Karpas-422 (cell line): ENCODE data around the gene ATP13A2. TPM values are rescaled to one million over a fixed set of nuclear protein-coding genes. Genes with fewer than 3 reads are reported as not detected.

Experiments used
- DNase-seq: peaks from one replicate; pipeline ENCODE4 v3.0.0-alpha.2; 2015
- H2AFZ ChIP-seq: fragments of 200-600 bp; sonication (generic); 2 replicates; pipeline ENCODE4 v1.6.1; 2014; ENCODE audit warnings: antibody characterized with exemption, low read length, mixed read lengths
- H3K27ac ChIP-seq: fragments of 200-600 bp; sonication (generic); 2 replicates; pipeline ENCODE4 v1.5.1; 2014; ENCODE audit warnings: mild to moderate bottlenecking, low read length, moderate library complexity
- H3K27me3 ChIP-seq: fragments of 200-600 bp; sonication (generic); 2 replicates; pipeline ENCODE4 v1.6.1; 2014; ENCODE audit warnings: low read length, mixed read lengths
- H3K36me3 ChIP-seq: fragments of 200-600 bp; sonication (generic); 2 replicates; pipeline ENCODE4 v1.6.1; 2014; ENCODE audit warnings: low read length, mixed read lengths; ENCODE audit not compliant: insufficient read depth
- H3K4me1 ChIP-seq: fragments of 200-600 bp; sonication (generic); 2 replicates; pipeline ENCODE4 v1.6.1; 2014; ENCODE audit warnings: mild to moderate bottlenecking, low read length, mixed read lengths
- H3K4me2 ChIP-seq: fragments of 200-600 bp; sonication (generic); 2 replicates; pipeline ENCODE4 v1.6.1; 2014; ENCODE audit warnings: low read length, low read depth, mild to moderate bottlenecking; ENCODE audit not compliant: poor library complexity, severe bottlenecking
- H3K4me3 ChIP-seq: fragments of 200-600 bp; sonication (generic); 2 replicates; pipeline ENCODE4 v1.5.1; 2014; ENCODE audit warnings: mild to moderate bottlenecking, antibody characterized with exemption, low read length, mixed read lengths
- H3K79me2 ChIP-seq: fragments of 200-600 bp; sonication (generic); 2 replicates; pipeline ENCODE4 v1.6.1; 2014; ENCODE audit warnings: mild to moderate bottlenecking, low read length, mixed read lengths
- H3K9ac ChIP-seq: fragments of 200-600 bp; sonication (generic); 2 replicates; pipeline ENCODE4 v1.6.0; 2014; ENCODE audit warnings: low read length
- H3K9me2 ChIP-seq: fragments of 200-600 bp; sonication (generic), shearing (Covaris generic); replicated peaks from 2 replicates; pipeline ENCODE4 v1.6.0; 2014; ENCODE audit warnings: mild to moderate bottlenecking, low read length, moderate library complexity; ENCODE audit not compliant: insufficient read depth
- H3K9me3 ChIP-seq: fragments of 300-700, 200-600 bp; sonication (generic); 2 replicates; pipeline ENCODE4 v1.6.1; 2014; ENCODE audit warnings: low read length, mixed read lengths
- H4K20me1 ChIP-seq: fragments of 200-600 bp; sonication (generic); 2 replicates; pipeline ENCODE4 v1.6.1; 2014; ENCODE audit warnings: mild to moderate bottlenecking, antibody characterized with exemption, low read length, low read depth; ENCODE audit not compliant: insufficient read depth
- total RNA-seq: library from RNA; depleted of rRNA; stranded (reverse); fragments of >200 nt; shearing (Covaris generic); gene quantifications from 2 replicates; pipeline ENCODE4 v1.2.3, GENCODE V29; 2014; ENCODE audit warnings: low replicate concordance; rRNA removed

Gene ATP13A2
- total RNA-seq: 13.6 and 24.1 TPM in 2 replicates

DNA sequence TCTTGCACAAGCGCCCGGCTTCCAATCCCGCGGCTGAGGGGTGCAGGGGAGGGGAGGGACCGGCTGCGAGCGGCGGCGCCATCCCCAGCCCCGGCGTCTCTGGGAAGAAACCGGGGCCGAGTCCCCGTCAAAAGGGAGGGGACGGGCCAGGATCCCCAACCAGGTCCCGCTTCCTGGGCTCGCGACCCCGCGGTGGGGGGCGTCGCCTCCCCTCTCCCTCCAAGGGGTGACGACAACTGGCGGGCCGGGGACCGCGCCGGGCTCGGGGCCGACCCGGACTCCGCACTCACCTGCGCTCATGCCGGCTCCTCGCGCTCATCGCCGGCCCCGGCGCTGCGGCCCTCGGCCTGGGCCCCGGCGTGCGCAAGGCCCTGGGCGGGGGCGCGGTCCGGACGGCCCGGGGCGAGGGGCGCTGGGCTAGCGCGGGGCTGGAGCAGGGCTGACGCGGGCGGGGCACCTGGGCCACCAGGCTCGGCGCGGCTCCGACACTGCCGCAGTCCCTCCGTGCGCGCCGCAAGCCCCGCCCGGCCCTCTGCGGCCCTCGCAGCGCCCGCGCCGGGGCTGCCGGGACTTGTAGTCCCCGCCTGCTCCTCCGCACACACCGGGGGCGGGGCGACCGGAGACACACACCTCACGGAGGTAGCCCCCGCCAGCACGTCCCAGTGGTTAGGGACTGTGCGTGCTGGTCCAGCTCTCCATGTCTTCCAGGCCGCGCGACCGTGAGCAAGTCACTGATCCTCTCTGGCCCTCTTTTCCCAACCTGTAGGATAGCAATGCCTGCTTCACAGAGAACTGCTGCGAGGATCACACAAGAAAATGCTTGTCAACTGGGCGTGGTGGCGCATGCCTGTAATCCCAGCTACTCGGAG lies at the start of gene ATP13A2:
Gene ATP13A2 (minus strand): TSS at position 490 of the 869 bp plus-strand sequence. CDS start 190 bp downstream, at position 300.
- H3K4me2 ChIP-seq: peak within 1 kb of the TSS; percentile 92
- H3K4me3 ChIP-seq: peak within 1 kb of the TSS; percentile 96
- no peaks in the 10 kb centered on the region for H3K9me2 ChIP-seq
- H2AFZ ChIP-seq: peak within 1 kb of the TSS; percentile 90
- peak; percentile 95 for DNase-seq
- H3K9me3 ChIP-seq: no peaks in the 10 kb centered on the region
- peak within 1 kb of the TSS; percentile 78 for H3K9ac ChIP-seq
- H3K27ac ChIP-seq: no peak within 1 kb of the TSS
- H3K79me2 ChIP-seq: no peaks in the 10 kb centered on the region
- peaks cover 22% of the 10 kb centered on the region for H3K4me1 ChIP-seq
- no peaks in the 10 kb centered on the region for H3K36me3 ChIP-seq
- H3K27me3 ChIP-seq: no peaks in the 10 kb centered on the region
- peaks cover 15% of the 10 kb centered on the region; the same call in 1 of the 2 replicates for H4K20me1 ChIP-seq

GRCh38 chr1:17061486-17061885 lies 49.8 kb upstream of the ATP13A2 start:
- H3K79me2 ChIP-seq: no peaks in the 10 kb centered on the region
- H3K9me2 ChIP-seq: no peaks in the 10 kb centered on the region
- no peak overlapping the region for H3K4me3 ChIP-seq
- no peak overlapping the region for H2AFZ ChIP-seq
- DNase-seq: no peak
- H3K9me3 ChIP-seq: no peaks in the 10 kb centered on the region
- peaks cover 11% of the 10 kb centered on the region for H3K4me1 ChIP-seq
- no peak overlapping the region for H3K9ac ChIP-seq
- no peak overlapping the region for H3K4me2 ChIP-seq
- H3K27me3 ChIP-seq: no peaks in the 10 kb centered on the region
- H3K27ac ChIP-seq: no peak overlapping the region
- no peaks in the 10 kb centered on the region for H4K20me1 ChIP-seq
- H3K36me3 ChIP-seq: no peaks in the 10 kb centered on the region

GRCh38 chr1:17060306-17060749 lies 48.6 kb upstream of the ATP13A2 start:
- peak overlapping the region; percentile 33; the same call in 1 of the 2 replicates for H2AFZ ChIP-seq
- H3K9ac ChIP-seq: peak overlapping the region; percentile 22; the same call in 1 of the 2 replicates
- peaks cover 11% of the 10 kb centered on the region for H3K4me1 ChIP-seq
- peak overlapping the region; percentile 53 for H3K4me2 ChIP-seq
- peak overlapping the region; percentile 23; the same call in 1 of the 2 replicates for H3K4me3 ChIP-seq
- peak; percentile 56 for DNase-seq
- no peaks in the 10 kb centered on the region for H3K9me3 ChIP-seq
- H3K27ac ChIP-seq: no peak overlapping the region
- no peaks in the 10 kb centered on the region for H3K9me2 ChIP-seq
- no peaks in the 10 kb centered on the region for H3K79me2 ChIP-seq
- no peaks in the 10 kb centered on the region for H3K36me3 ChIP-seq
- no peaks in the 10 kb centered on the region for H4K20me1 ChIP-seq
- no peaks in the 10 kb centered on the region for H3K27me3 ChIP-seq

DNA sequence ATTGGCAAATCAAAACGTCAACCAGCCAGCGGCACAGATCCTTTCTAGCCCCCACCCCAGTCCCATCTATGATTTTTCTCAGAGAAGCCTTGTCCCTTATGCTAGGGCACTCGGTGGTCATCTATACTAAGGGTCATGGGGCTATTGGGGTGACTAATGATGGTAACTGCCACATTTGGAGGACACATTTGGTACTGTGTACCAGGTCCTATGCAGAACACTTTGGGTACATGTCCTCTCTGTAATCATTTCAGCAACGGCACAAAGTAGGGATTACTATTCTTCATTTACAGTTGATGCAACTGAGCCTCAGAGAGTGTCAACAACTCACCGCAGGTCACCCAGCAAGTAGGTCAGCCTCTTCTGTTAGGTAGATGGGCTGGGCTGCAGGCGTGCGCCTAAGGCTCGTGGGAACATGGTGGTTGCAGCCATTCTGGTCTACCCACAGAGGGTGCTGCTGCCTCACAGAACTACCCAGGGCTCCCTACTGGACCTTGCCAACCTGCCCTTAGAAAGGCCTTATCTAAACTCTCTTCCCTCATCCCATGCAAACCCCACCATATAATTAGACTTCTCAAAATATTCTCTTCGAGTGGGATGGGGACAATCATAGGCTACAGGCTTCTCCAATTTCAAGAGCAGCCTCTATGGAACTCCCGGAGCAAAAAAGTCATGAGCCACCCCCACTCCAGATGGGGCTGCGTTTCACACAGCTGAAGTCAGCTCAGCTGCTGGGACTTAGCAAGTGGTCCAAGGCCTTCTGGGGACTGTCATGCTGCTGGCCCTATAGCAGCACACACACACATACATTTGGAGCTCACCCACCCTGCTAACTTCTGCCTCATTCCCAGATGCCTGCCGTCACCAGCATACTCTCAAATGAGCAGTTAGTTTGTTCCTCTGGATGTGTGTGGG lies 47.9 kb upstream of the ATP13A2 start:
- no peaks in the 10 kb centered on the region for H4K20me1 ChIP-seq
- H3K9me3 ChIP-seq: no peaks in the 10 kb centered on the region
- peaks cover 11% of the 10 kb centered on the region for H3K4me1 ChIP-seq
- H3K79me2 ChIP-seq: no peaks in the 10 kb centered on the region
- H2AFZ ChIP-seq: peak overlapping the region; percentile 33; the same call in 1 of the 2 replicates
- H3K27ac ChIP-seq: no peak overlapping the region
- peak overlapping the region; percentile 53 for H3K4me2 ChIP-seq
- peak overlapping the region; percentile 23; the same call in 1 of the 2 replicates for H3K4me3 ChIP-seq
- no peaks in the 10 kb centered on the region for H3K27me3 ChIP-seq
- H3K9me2 ChIP-seq: no peaks in the 10 kb centered on the region
- peak; percentile 87 for DNase-seq
- peak overlapping the region; percentile 22; the same call in 1 of the 2 replicates for H3K9ac ChIP-seq
- H3K36me3 ChIP-seq: no peaks in the 10 kb centered on the region

DNA sequence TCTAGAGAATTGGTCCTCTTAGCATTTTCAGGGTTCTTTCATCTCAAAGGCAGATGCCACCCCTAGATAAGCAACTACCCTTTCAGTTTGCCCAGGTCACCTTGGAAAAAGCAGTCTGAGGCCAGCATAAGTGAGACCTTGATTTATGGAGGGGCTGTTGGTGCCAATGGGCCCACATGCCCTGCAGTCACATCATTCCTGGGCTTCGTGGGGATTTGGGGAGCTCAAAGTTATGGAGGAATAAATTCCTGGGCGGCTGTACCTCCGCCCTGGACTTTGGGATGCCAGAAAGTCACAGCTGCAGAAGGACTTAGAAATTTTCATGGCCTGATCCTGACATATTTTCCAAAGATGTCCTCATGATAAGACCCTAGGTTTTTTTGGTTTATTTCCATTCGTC lies 44.8 kb upstream of the ATP13A2 start:
- Histone ChIP-seq H3K4me1 (peaks cover 24% of the 10 kb centered on the region), H3K36me3 (no peaks in the 10 kb centered on the region), H3K4me3 (no peak overlapping the region), H3K9me3 (no peaks in the 10 kb centered on the region), H3K27ac (no peak overlapping the region), H3K79me2 (peaks cover 23% of the 10 kb centered on the region), H3K9me2 (no peaks in the 10 kb centered on the region), H3K27me3 (no peaks in the 10 kb centered on the region), H3K9ac (no peak overlapping the region), H4K20me1 (no peaks in the 10 kb centered on the region; the same call in 1 of the 2 replicates), H3K4me2 (no peak overlapping the region), H2AFZ (no peak overlapping the region)
- no peak for DNase-seq

- Histone ChIP-seq H2AFZ (no peak overlapping the region), H3K4me2 (no peak overlapping the region), H3K4me3 (no peak overlapping the region), H3K79me2 (peaks cover 30% of the 10 kb centered on the region), H3K9me2 (no peaks in the 10 kb centered on the region), H3K9ac (no peak overlapping the region), H3K9me3 (no peaks in the 10 kb centered on the region), H3K36me3 (peaks cover 7% of the 10 kb centered on the region; the same call in 1 of the 2 replicates), H3K27ac (no peak overlapping the region), H3K4me1 (peaks cover 24% of the 10 kb centered on the region), H4K20me1 (no peaks in the 10 kb centered on the region; the same call in 1 of the 2 replicates), H3K27me3 (no peaks in the 10 kb centered on the region)
- no peak for DNase-seq
Observed at GRCh38 chr1:17055801-17056200, 44.1 kb upstream of the ATP13A2 start.

DNA sequence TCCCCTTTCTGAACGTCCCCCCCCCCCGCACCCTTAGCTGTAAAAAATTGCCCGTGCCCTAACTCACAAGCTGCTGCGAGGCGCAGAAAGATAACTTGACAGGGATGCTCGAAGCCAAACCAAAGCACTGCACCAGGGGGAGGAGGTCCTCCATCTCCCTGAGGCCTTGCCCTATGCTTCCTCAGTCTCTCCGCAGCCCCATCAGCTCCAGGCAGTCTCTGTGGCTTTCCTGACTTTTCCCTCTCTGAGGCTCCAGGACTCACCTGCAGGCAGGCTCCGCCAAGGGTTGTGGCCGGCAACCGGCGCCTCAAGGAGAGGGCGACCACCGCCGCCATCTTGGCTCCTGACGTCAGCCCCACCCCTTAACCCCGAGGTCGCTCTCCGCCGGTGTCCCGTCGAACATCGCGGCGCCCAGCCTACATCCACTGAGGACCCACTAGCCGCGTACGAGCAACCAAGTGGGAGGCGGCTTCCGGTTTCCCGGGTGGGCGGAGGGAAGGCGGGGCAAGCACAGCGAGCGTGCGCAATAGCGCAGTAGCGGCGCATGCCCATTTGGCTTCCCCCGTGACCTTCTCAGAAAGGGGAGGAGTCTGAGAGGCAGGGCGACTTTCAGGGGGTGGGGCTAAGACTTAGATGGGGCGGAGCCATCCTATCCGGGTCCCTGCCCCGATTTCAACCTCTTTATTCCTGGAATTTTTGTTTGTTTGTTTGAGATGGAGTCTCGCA lies 42.1 kb upstream of the ATP13A2 start, which contains the start of gene SDHB:
Gene SDHB (minus strand): TSS at position 348 of the 726 bp plus-strand sequence. CDS start 13 bp downstream, at position 335.
- Histone ChIP-seq H3K9ac (peak within 1 kb of the TSS; percentile 79), H3K36me3 (peaks cover 8% of the 10 kb centered on the region; the same call in 1 of the 2 replicates), H4K20me1 (no peaks in the 10 kb centered on the region; the same call in 1 of the 2 replicates), H2AFZ (0 out of 2 replicates have a peak within 1 kb of the TSS, but pooled peaks have one; percentile 13), H3K79me2 (peaks cover 46% of the 10 kb centered on the region), H3K9me3 (no peaks in the 10 kb centered on the region), H3K9me2 (no peaks in the 10 kb centered on the region), H3K27me3 (no peaks in the 10 kb centered on the region), H3K27ac (peak within 1 kb of the TSS; percentile 12; the same call in 1 of the 2 replicates), H3K4me3 (peak within 1 kb of the TSS; percentile 77), H3K4me1 (peaks cover 13% of the 10 kb centered on the region), H3K4me2 (peak within 1 kb of the TSS; percentile 75)
- peak; percentile 99 for DNase-seq
